Measurements from ENCODE around the gene RPS2.

GRCh38 chr16:2009791-2010510, 45.3 kb upstream of the RPS2 start, which contains the start of gene ZNF598:
- peak in 3 of 4 experiments; percentile 11 to 26 (median 20) for TF ChIP-seq CTCF (IDR thresholded peaks at IDR 0.05)
- TF ChIP-seq POLR2A (IDR thresholded peaks at IDR 0.05) = peak; percentile 89 to 93
- peak; percentile 88 for TF ChIP-seq POLR2AphosphoS5 (IDR thresholded peaks at IDR 0.05)
- TF ChIP-seq EP300 (IDR thresholded peaks at IDR 0.05) = no peak
